Measurements from ENCODE around the gene BOLA1. TPM values are rescaled to one million over a fixed set of nuclear protein-coding genes. Genes with fewer than 3 reads are reported as not detected.

BOLA1 gene
- total and polyA plus RNA-seq, 2 experiments from 2014 or later, result 18.4 to 26.2 TPM

GRCh38 chr1:149936992-149937705 lies 37.8 kb downstream of the BOLA1 start:
- peaks cover 56% of the 10 kb centered on the region for H3K4me1 Mint-ChIP-seq
- peaks cover 55% of the 10 kb centered on the region for H3K4me1 ChIP-seq (ENCODE audit: insufficient read depth)
- peak; percentile 11 for ATAC-seq
- no peak overlapping the region for H3K27ac ChIP-seq (ENCODE audit: low read depth)
- H3K36me3 ChIP-seq (ENCODE audit: insufficient read depth), result no peaks in the 10 kb centered on the region
- H3K9me2 ChIP-seq (ENCODE audit: insufficient read depth), result no peaks in the 10 kb centered on the region
- no peaks in the 10 kb centered on the region for H3K36me3 Mint-ChIP-seq (ENCODE audit: low read depth)
- no peaks in the 10 kb centered on the region for H3K9me3 Mint-ChIP-seq
- peak overlapping the region; percentile 79 for H3K4me2 ChIP-seq
- H4K20me1 ChIP-seq (replicated peaks; ENCODE audit: insufficient read depth), result no peaks in the 10 kb centered on the region
- DNase-seq (ENCODE audit: low spot score), result peak; percentile 54
- H3K79me2 ChIP-seq (replicated peaks; ENCODE audit: insufficient read depth), result no peaks in the 10 kb centered on the region
- peak overlapping the region; percentile 64 for H2AFZ ChIP-seq
- H3K27me3 Mint-ChIP-seq (ENCODE audit: insufficient read depth, low read depth, poor library complexity), result peaks cover 13% of the 10 kb centered on the region
- no peak for TF ChIP-seq CREB1 (CRISPR knock-in tag; IDR thresholded peaks at IDR 0.05; ENCODE audit: low read depth)
- TF ChIP-seq ZNF331 (CRISPR knock-in tag; IDR thresholded peaks at IDR 0.05; ENCODE audit: low read depth), result no peak
- TF ChIP-seq EZH2phosphoT487 (IDR thresholded peaks at IDR 0.05; ENCODE audit: unreplicated experiment), result no peak
- no peaks in the 10 kb centered on the region for H3K27me3 ChIP-seq (ENCODE audit: insufficient read depth)
- H3K4me3 ChIP-seq, result peak overlapping the region; percentile 64
- H3F3A ChIP-seq (replicated peaks; ENCODE audit: low read depth), result peaks cover 9% of the 10 kb centered on the region; the same call in 1 of the 2 replicates
- H3K4me3 Mint-ChIP-seq, result peak overlapping the region; percentile 65
- peak overlapping the region; percentile 64 for H3K27ac Mint-ChIP-seq

GRCh38 chr1:149937759-149938158 lies 38.4 kb downstream of the BOLA1 start:
- Mint-ChIP-seq H3K36me3 (ENCODE audit: low read depth) (no peaks in the 10 kb centered on the region), H3K27me3 (ENCODE audit: insufficient read depth, low read depth, poor library complexity) (peaks cover 13% of the 10 kb centered on the region), H3K9me3 (no peaks in the 10 kb centered on the region), H3K4me1 (peaks cover 58% of the 10 kb centered on the region), H3K4me3 (peak overlapping the region; percentile 65), H3K27ac (peak overlapping the region; percentile 75)
- Histone ChIP-seq H4K20me1 (replicated peaks; ENCODE audit: insufficient read depth) (no peaks in the 10 kb centered on the region), H3K27ac (ENCODE audit: low read depth) (peak overlapping the region; percentile 35; the same call in 1 of the 2 replicates), H3K27me3 (ENCODE audit: insufficient read depth) (no peaks in the 10 kb centered on the region), H3F3A (replicated peaks; ENCODE audit: low read depth) (peaks cover 9% of the 10 kb centered on the region; the same call in 1 of the 2 replicates), H3K4me2 (peak overlapping the region; percentile 79), H3K36me3 (ENCODE audit: insufficient read depth) (no peaks in the 10 kb centered on the region), H2AFZ (no peak overlapping the region), H3K9me2 (ENCODE audit: insufficient read depth) (no peaks in the 10 kb centered on the region), H3K4me3 (peak overlapping the region; percentile 64; the same call in 1 of the 2 replicates), H3K4me1 (ENCODE audit: insufficient read depth) (peaks cover 55% of the 10 kb centered on the region), H3K79me2 (replicated peaks; ENCODE audit: insufficient read depth) (no peaks in the 10 kb centered on the region)
- ATAC-seq (no peak), DNase-seq (ENCODE audit: low spot score) (no peak)
- TF ChIP-seq EZH2phosphoT487 (IDR thresholded peaks at IDR 0.05; ENCODE audit: unreplicated experiment) (no peak), ZNF331 (CRISPR knock-in tag; IDR thresholded peaks at IDR 0.05; ENCODE audit: low read depth) (no peak), NANOG (IDR thresholded peaks at IDR 0.05; ENCODE audit: borderline replicate concordance) (no peak), ETS1 (IDR thresholded peaks at IDR 0.05) (no peak), JUNB (IDR thresholded peaks at IDR 0.05; ENCODE audit: unreplicated experiment) (no peak), STAT1 (IDR thresholded peaks at IDR 0.05; ENCODE audit: unreplicated experiment) (no peak), POLR2AphosphoS5 (IDR thresholded peaks at IDR 0.05; ENCODE audit: low read depth) (no peak)
- TF ChIP-seq, protein P1, sequence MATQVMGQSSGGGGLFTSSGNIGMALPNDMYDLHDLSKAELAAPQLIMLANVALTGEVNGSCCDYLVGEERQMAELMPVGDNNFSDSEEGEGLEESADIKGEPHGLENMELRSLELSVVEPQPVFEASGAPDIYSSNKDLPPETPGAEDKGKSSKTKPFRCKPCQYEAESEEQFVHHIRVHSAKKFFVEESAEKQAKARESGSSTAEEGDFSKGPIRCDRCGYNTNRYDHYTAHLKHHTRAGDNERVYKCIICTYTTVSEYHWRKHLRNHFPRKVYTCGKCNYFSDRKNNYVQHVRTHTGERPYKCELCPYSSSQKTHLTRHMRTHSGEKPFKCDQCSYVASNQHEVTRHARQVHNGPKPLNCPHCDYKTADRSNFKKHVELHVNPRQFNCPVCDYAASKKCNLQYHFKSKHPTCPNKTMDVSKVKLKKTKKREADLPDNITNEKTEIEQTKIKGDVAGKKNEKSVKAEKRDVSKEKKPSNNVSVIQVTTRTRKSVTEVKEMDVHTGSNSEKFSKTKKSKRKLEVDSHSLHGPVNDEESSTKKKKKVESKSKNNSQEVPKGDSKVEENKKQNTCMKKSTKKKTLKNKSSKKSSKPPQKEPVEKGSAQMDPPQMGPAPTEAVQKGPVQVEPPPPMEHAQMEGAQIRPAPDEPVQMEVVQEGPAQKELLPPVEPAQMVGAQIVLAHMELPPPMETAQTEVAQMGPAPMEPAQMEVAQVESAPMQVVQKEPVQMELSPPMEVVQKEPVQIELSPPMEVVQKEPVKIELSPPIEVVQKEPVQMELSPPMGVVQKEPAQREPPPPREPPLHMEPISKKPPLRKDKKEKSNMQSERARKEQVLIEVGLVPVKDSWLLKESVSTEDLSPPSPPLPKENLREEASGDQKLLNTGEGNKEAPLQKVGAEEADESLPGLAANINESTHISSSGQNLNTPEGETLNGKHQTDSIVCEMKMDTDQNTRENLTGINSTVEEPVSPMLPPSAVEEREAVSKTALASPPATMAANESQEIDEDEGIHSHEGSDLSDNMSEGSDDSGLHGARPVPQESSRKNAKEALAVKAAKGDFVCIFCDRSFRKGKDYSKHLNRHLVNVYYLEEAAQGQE (IDR thresholded peaks at IDR 0.05; ENCODE audit: unreplicated experiment), result no peak
- TF ChIP-seq, protein P2, sequence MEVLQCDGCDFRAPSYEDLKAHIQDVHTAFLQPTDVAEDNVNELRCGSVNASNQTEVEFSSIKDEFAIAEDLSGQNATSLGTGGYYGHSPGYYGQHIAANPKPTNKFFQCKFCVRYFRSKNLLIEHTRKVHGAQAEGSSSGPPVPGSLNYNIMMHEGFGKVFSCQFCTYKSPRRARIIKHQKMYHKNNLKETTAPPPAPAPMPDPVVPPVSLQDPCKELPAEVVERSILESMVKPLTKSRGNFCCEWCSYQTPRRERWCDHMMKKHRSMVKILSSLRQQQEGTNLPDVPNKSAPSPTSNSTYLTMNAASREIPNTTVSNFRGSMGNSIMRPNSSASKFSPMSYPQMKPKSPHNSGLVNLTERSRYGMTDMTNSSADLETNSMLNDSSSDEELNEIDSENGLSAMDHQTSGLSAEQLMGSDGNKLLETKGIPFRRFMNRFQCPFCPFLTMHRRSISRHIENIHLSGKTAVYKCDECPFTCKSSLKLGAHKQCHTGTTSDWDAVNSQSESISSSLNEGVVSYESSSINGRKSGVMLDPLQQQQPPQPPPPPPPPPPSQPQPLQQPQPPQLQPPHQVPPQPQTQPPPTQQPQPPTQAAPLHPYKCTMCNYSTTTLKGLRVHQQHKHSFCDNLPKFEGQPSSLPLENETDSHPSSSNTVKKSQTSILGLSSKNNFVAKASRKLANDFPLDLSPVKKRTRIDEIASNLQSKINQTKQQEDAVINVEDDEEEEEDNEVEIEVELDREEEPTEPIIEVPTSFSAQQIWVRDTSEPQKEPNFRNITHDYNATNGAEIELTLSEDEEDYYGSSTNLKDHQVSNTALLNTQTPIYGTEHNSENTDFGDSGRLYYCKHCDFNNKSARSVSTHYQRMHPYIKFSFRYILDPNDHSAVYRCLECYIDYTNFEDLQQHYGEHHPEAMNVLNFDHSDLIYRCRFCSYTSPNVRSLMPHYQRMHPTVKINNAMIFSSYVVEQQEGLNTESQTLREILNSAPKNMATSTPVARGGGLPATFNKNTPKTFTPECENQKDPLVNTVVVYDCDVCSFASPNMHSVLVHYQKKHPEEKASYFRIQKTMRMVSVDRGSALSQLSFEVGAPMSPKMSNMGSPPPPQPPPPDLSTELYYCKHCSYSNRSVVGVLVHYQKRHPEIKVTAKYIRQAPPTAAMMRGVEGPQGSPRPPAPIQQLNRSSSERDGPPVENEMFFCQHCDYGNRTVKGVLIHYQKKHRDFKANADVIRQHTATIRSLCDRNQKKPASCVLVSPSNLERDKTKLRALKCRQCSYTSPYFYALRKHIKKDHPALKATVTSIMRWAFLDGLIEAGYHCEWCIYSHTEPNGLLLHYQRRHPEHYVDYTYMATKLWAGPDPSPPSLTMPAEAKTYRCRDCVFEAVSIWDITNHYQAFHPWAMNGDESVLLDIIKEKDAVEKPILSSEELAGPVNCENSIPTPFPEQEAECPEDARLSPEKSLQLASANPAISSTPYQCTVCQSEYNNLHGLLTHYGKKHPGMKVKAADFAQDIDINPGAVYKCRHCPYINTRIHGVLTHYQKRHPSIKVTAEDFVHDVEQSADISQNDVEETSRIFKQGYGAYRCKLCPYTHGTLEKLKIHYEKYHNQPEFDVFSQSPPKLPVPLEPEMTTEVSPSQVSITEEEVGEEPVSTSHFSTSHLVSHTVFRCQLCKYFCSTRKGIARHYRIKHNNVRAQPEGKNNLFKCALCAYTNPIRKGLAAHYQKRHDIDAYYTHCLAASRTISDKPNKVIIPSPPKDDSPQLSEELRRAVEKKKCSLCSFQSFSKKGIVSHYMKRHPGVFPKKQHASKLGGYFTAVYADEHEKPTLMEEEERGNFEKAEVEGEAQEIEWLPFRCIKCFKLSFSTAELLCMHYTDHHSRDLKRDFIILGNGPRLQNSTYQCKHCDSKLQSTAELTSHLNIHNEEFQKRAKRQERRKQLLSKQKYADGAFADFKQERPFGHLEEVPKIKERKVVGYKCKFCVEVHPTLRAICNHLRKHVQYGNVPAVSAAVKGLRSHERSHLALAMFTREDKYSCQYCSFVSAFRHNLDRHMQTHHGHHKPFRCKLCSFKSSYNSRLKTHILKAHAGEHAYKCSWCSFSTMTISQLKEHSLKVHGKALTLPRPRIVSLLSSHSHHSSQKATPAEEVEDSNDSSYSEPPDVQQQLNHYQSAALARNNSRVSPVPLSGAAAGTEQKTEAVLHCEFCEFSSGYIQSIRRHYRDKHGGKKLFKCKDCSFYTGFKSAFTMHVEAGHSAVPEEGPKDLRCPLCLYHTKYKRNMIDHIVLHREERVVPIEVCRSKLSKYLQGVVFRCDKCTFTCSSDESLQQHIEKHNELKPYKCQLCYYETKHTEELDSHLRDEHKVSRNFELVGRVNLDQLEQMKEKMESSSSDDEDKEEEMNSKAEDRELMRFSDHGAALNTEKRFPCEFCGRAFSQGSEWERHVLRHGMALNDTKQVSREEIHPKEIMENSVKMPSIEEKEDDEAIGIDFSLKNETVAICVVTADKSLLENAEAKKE (CRISPR knock-in tag; IDR thresholded peaks at IDR 0.05), result no peak
